ENCODE measurements around the gene ZNF236.
"Not testable (repeated sequence)": the region's sequence is repeated elsewhere in the genome, so short reads cannot be mapped to it uniquely, and the experiment has no call there.

ZNF236 gene

DNA sequence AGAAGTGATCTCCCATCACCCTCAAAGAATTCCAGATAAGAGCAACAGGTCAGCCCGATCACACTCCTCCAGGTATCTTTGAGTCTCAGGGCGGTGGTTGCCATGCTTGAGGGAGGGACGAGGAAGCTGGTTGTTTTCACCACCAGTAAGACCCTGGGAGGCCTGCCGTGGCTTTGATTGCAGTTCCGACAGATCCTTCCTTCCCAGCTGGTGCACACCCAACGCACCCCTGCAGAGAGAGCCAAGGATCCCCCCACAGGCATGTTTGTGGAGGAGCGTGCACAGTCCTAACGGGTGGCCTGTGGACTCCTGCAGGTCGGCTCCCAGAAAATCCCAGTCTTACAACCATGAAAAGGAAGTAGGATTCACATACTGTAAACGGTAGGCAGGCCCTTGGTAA, 13.8 kb upstream of the ZNF236 start:
- no peak overlapping the region for H3K4me3 ChIP-seq (ENCODE audit: low read depth, low read length)
- TF ChIP-seq, protein P1, sequence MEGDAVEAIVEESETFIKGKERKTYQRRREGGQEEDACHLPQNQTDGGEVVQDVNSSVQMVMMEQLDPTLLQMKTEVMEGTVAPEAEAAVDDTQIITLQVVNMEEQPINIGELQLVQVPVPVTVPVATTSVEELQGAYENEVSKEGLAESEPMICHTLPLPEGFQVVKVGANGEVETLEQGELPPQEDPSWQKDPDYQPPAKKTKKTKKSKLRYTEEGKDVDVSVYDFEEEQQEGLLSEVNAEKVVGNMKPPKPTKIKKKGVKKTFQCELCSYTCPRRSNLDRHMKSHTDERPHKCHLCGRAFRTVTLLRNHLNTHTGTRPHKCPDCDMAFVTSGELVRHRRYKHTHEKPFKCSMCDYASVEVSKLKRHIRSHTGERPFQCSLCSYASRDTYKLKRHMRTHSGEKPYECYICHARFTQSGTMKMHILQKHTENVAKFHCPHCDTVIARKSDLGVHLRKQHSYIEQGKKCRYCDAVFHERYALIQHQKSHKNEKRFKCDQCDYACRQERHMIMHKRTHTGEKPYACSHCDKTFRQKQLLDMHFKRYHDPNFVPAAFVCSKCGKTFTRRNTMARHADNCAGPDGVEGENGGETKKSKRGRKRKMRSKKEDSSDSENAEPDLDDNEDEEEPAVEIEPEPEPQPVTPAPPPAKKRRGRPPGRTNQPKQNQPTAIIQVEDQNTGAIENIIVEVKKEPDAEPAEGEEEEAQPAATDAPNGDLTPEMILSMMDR (IDR thresholded peaks at IDR 0.05; ENCODE audit: low read depth, low read length, missing control alignments) = no peak
- DNase-seq (ENCODE audit: low read depth) = no peak

DNA sequence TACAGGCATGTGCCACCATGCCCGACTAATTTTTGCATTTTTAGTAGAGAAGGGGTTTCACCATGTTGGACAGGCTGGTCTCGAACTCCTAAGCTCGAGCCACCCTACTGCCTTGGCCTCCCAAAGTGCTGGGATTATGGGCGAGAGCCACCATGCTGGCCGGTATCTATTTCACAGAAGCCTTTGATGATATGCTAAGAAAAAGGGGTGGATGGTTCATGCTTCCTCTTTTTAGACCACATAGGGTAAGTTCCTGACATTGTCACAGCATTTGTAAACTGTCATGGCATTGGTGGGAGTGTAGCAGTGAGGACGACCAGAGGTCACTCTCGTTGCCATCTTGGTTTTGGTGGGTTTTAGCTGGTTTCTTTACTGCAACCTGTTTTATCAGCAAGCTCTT, 10.8 kb upstream of the ZNF236 start:
- DNase-seq (ENCODE audit: low read depth); H3K4me3 ChIP-seq (ENCODE audit: low read depth, low read length): not testable (repeated sequence)

DNA sequence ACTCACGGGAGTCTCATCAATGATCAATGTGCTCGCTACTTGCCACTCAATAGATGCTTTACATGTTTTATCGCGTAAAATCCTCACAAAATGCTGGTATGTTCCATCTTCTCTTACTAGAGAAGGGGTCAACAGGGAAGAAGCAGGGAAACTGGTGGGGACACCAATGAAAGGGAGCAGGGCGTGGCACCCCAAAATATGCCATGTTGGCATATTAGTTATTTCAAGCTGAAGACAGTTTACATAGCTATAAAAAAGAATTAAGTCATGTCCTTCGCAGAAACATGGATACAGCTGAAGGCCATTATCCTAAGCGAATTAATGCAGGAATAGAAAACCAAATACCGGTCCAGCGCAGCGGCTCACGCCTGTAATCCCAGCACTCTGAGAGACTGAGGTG, 8.1 kb upstream of the ZNF236 start:
- TF ChIP-seq, protein P1 (IDR thresholded peaks at IDR 0.05; ENCODE audit: low read depth, low read length, missing control alignments) = no peak

DNA sequence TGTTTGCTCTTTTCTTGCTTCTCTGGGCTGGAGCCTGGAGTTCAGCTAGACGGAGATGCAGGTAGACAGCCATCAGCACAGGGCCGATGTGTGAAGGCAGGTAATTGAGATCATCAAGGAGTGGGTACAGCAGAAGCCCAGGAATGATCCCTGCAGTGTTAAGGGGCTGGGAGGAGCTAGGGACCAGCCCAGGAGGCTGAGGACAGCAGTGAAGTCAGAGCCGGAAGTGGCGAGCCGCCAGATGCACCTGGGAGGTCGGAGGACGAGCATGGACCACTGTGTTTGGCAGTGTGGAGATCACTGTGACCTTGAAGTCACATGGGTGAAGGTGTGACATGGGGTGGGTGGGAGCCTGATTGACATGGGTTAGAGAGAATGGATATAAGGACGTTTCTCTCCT, 6.2 kb upstream of the ZNF236 start:
- TF ChIP-seq, protein P1 (IDR thresholded peaks at IDR 0.05; ENCODE audit: low read depth, low read length, missing control alignments) = no peak
- no peak for DNase-seq (ENCODE audit: low read depth)
- H3K4me3 ChIP-seq (ENCODE audit: low read depth, low read length) = no peak overlapping the region

More for the DNA sequence above, 8.1 kb upstream of the ZNF236 start:
- DNase-seq (ENCODE audit: low read depth) = no peak
- H3K4me3 ChIP-seq (ENCODE audit: low read depth, low read length) = no peak overlapping the region

DNA sequence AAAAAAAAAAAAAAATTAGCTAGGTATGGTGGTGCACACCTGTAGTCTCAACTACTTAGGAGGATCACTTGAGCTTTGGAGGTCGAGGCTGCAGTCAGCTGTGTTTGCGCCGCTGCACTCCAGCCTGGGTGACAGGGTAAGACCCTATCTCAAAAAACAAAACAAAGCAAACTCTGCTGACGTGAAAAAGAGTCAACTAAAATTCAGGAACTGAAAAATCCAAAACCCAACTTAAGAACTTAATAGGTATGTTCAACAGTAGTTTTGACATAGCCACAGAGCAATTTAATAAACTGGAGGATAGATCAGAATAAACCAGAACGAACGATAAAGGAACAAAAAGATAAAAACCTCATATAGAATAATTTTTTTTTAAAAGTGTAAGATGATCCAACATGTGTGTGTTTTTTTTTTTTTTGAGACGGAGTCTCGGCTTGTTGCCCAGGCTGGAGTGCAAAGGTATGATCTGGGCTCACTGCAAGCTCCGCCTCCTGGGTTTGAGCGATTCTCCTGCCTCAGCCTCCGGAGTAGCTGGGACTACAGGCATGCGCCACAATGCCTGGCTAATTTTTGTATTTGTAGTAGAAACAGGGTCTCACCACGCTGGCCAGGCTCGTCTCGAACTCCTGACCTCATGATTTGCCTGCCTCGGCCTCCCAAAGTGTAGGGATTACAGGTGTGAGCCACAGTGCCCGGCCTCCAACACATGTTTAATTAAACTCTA, 4.3 kb upstream of the ZNF236 start:
- TF ChIP-seq, protein P1 (IDR thresholded peaks at IDR 0.05; ENCODE audit: low read depth, low read length, missing control alignments) = no peak
- H3K4me3 ChIP-seq (ENCODE audit: low read depth, low read length) = no peak overlapping the region
- DNase-seq (ENCODE audit: low read depth) = no peak

DNA sequence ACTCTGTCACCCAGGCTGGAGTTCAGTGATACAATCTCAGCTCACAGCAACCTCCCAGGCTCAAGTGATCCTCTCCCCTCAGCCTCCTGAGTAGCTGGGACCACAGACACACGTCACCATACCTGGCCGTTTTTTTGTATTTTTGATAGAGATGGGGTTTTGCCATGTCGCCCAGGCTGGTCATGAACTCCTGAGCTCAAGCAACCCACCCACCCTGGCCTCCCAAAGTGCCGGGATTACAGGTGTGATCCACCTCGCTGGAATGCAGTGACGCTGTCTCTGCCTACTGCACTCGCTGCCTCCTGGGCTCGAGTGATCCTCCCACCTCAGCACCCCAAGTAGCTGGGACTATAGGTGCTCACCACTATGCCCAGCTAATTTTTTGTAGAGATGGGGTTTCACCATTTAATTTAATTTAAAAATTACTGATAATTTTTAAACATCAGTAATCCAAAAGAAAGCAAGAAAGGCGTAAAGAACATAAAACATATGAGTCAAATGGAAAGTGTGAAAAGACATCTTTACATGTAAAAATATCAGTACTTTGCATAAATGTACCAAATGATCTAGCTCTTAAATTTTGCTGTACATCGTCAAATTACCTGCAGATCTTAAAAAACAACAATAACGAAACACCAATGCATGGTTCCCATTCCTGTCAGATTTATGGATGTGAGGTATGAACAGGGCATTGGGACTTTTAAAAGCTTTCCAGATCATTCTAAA, 2.8 kb upstream of the ZNF236 start:
- H3K4me3 ChIP-seq (ENCODE audit: low read depth, low read length) = peak overlapping the region; percentile 88
- DNase-seq (ENCODE audit: low read depth) = no peak
- TF ChIP-seq, protein P1 (IDR thresholded peaks at IDR 0.05; ENCODE audit: low read depth, low read length, missing control alignments) = no peak

DNA sequence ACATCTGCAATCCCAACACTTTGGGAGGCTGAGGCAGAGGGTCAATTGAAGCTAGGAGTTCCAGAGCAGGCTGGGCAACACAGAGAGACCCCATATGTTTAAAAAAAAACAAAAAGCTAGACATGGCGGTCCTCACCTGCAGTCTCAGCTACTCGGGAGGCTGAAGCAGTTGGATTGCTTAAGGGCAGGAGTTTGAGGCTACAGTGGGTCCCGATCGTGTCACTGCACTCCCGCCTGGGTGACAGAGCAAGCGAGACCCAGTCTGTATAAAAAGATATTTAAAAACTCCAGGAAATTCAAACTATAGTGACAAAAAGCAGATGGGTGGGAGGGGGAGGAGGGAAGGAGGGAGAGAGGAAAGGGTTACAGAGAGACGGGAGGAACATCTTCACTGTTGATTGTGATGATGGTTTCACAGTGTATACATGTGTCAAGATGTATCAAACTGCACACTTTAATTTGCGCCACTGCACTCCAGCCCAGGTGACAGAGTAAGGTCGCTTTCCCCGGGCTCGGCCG, 942 bp upstream of the ZNF236 start:
- no peak for DNase-seq (ENCODE audit: low read depth)
- TF ChIP-seq, protein P1 (IDR thresholded peaks at IDR 0.05; ENCODE audit: low read depth, low read length, missing control alignments) = no peak
- H3K4me3 ChIP-seq (ENCODE audit: low read depth, low read length) = peak overlapping the region; percentile 88

Measured in GM12864 (cell line).